HepG2 (cell line): ENCODE results near the gene GIPC1. TPM values are rescaled to one million over a fixed set of nuclear protein-coding genes. Genes with fewer than 3 reads are reported as not detected.

Experiments used
- FIP1L1 ChIP-seq: fragments of 200-400 bp; formaldehyde crosslinking; IDR thresholded peaks from 2 replicates; pipeline ENCODE4 v1.6.1; 2018; ENCODE audit warnings: low read depth, mild to moderate bottlenecking, low read length, moderate library complexity, borderline replicate concordance; ENCODE audit not compliant: insufficient read depth
- FOXA3 ChIP-seq: IDR thresholded peaks from 2 replicates; pipeline ENCODE4 v1.6.1; 2016; ENCODE audit warnings: missing genetic modification reagents, missing compliant biosample characterization
- GLI4 ChIP-seq: sonication (generic); formaldehyde crosslinking; IDR thresholded peaks from 2 replicates; pipeline ENCODE4 v1.5.1; 2020; ENCODE audit warnings: missing genetic modification reagents, mild to moderate bottlenecking, moderate library complexity, borderline replicate concordance
- GLMP ChIP-seq: sonication (generic); formaldehyde crosslinking; IDR thresholded peaks from 2 replicates; pipeline ENCODE4 v1.9.0; 2021; ENCODE audit warnings: missing genetic modification reagents, mild to moderate bottlenecking, borderline replicate concordance
- HOXA5 ChIP-seq: sonication (generic); formaldehyde crosslinking; IDR thresholded peaks from 2 replicates; pipeline ENCODE4 v1.4.0; 2020; ENCODE audit warnings: missing genetic modification reagents
- RAD21 ChIP-seq: fragments of 450-650 bp; formaldehyde crosslinking; IDR thresholded peaks from 2 replicates; pipeline ENCODE4 v1.5.0; 2020; ENCODE audit warnings: mild to moderate bottlenecking
- RXRB ChIP-seq: IDR thresholded peaks from 2 replicates; pipeline ENCODE4 v1.6.1; 2016; ENCODE audit warnings: borderline replicate concordance, missing genetic modification reagents, missing compliant biosample characterization
- TARDBP ChIP-seq: sonication (generic); formaldehyde crosslinking; IDR thresholded peaks from 2 replicates; pipeline ENCODE4 v1.8.0; 2022; ENCODE audit warnings: mild to moderate bottlenecking, missing genetic modification reagents
- TFAP4 ChIP-seq: sonication (generic); IDR thresholded peaks from 2 replicates; pipeline ENCODE4 v1.6.1; 2016; ENCODE audit warnings: low read depth, borderline replicate concordance
- ZNF33B ChIP-seq: sonication (generic); formaldehyde crosslinking; IDR thresholded peaks from 2 replicates; pipeline ENCODE4 v1.5.1; 2020; ENCODE audit warnings: mild to moderate bottlenecking, missing genetic modification reagents
- ZNF687 ChIP-seq: sonication (generic); formaldehyde crosslinking; IDR thresholded peaks from 2 replicates; pipeline ENCODE4 v1.5.1; 2020; ENCODE audit warnings: mild to moderate bottlenecking, missing genetic modification reagents, moderate library complexity
- ZSCAN22 ChIP-seq: sonication (generic); formaldehyde crosslinking; IDR thresholded peaks from 2 replicates; pipeline ENCODE4 v1.4.0; 2020; ENCODE audit warnings: mild to moderate bottlenecking, missing genetic modification reagents
- ZSCAN31 ChIP-seq: sonication (generic); formaldehyde crosslinking; IDR thresholded peaks from 2 replicates; pipeline ENCODE4 v1.5.0; 2020; ENCODE audit warnings: low read depth, mild to moderate bottlenecking, missing genetic modification reagents
- polyA plus RNA-seq, 8 experiments: library from polyadenylated mRNA; depleted of rRNA in 3 of 8; stranded (reverse) in 7 of 8; unstranded in 1 of 8; fragments of >200 nt; fragmentation: Illumina TruSeq in 4 of 8; extraction: Trizol in 4 of 8; gene quantifications; 2 replicates each; pipeline versions ENCODE4 v1.2.1 to v1.2.3, GENCODE V29; 2011 to 2016; ENCODE audit warnings: low read depth in 4 of 8, missing spikeins in 1 of 8, mixed read lengths in 1 of 8; ENCODE audit not compliant: insufficient read depth in 1 of 8
- total RNA-seq, 5 experiments: library from RNA; depleted of rRNA; stranded (reverse); fragments of >200 nt; fragmentation: Illumina TruSeq; extraction: Trizol; gene quantifications; 2 replicates each; pipeline ENCODE4 v1.2.3, GENCODE V29; 2016; ENCODE audit warnings: low read depth in 1 of 5
- TF ChIP-seq, protein P1 (sequence below): sonication (generic); formaldehyde crosslinking; IDR thresholded peaks from 2 replicates; pipeline ENCODE4 v1.5.0; 2020; ENCODE audit warnings: mild to moderate bottlenecking, missing genetic modification reagents
- TF ChIP-seq, protein P2 (sequence below): sonication (generic); formaldehyde crosslinking; IDR thresholded peaks from 2 replicates; pipeline ENCODE4 v1.4.0; 2020; ENCODE audit warnings: missing genetic modification reagents
- TF ChIP-seq, protein P3 (sequence below): sonication (generic); formaldehyde crosslinking; IDR thresholded peaks from 2 replicates; pipeline ENCODE4 v1.8.1; 2022; ENCODE audit warnings: mild to moderate bottlenecking, missing genetic modification reagents

GIPC1 gene
- total and polyA plus RNA-seq, 2 of the 13 experiments (the other 11 are each of a cell fraction or from before 2014, with no cell fraction given) = 27.1 to 48.1 TPM

- TF ChIP-seq FIP1L1 = no peak
- no peak for TF ChIP-seq FOXA3 (CRISPR knock-in tag)
- no peak for TF ChIP-seq RAD21 (CRISPR knock-in tag)
- TF ChIP-seq TFAP4 = no peak
- TF ChIP-seq GLMP (CRISPR knock-in tag) = no peak
- TF ChIP-seq TARDBP (CRISPR knock-in tag) = no peak
- TF ChIP-seq, protein P1, sequence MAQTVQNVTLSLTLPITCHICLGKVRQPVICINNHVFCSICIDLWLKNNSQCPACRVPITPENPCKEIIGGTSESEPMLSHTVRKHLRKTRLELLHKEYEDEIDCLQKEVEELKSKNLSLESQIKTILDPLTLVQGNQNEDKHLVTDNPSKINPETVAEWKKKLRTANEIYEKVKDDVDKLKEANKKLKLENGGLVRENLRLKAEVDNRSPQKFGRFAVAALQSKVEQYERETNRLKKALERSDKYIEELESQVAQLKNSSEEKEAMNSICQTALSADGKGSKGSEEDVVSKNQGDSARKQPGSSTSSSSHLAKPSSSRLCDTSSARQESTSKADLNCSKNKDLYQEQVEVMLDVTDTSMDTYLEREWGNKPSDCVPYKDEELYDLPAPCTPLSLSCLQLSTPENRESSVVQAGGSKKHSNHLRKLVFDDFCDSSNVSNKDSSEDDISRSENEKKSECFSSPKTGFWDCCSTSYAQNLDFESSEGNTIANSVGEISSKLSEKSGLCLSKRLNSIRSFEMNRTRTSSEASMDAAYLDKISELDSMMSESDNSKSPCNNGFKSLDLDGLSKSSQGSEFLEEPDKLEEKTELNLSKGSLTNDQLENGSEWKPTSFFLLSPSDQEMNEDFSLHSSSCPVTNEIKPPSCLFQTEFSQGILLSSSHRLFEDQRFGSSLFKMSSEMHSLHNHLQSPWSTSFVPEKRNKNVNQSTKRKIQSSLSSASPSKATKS (CRISPR knock-in tag) = no peak
- TF ChIP-seq, protein P2, sequence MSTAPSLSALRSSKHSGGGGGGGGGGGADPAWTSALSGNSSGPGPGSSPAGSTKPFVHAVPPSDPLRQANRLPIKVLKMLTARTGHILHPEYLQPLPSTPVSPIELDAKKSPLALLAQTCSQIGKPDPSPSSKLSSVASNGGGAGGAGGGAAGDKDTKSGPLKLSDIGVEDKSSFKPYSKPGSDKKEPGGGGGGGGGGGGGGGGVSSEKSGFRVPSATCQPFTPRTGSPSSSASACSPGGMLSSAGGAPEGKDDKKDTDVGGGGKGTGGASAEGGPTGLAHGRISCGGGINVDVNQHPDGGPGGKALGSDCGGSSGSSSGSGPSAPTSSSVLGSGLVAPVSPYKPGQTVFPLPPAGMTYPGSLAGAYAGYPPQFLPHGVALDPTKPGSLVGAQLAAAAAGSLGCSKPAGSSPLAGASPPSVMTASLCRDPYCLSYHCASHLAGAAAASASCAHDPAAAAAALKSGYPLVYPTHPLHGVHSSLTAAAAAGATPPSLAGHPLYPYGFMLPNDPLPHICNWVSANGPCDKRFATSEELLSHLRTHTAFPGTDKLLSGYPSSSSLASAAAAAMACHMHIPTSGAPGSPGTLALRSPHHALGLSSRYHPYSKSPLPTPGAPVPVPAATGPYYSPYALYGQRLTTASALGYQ (CRISPR knock-in tag) = no peak
- no peak for TF ChIP-seq ZNF33B (CRISPR knock-in tag)
- TF ChIP-seq GLI4 (CRISPR knock-in tag) = no peak
- TF ChIP-seq ZNF687 (CRISPR knock-in tag) = no peak
- TF ChIP-seq ZSCAN22 (CRISPR knock-in tag) = no peak
- TF ChIP-seq ZSCAN31 (CRISPR knock-in tag) = no peak
- TF ChIP-seq, protein P3, sequence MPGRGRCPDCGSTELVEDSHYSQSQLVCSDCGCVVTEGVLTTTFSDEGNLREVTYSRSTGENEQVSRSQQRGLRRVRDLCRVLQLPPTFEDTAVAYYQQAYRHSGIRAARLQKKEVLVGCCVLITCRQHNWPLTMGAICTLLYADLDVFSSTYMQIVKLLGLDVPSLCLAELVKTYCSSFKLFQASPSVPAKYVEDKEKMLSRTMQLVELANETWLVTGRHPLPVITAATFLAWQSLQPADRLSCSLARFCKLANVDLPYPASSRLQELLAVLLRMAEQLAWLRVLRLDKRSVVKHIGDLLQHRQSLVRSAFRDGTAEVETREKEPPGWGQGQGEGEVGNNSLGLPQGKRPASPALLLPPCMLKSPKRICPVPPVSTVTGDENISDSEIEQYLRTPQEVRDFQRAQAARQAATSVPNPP (CRISPR knock-in tag) = no peak
- no peak for TF ChIP-seq HOXA5 (CRISPR knock-in tag)
- no peak for TF ChIP-seq RXRB (CRISPR knock-in tag)
These were observed 14.6 kb upstream of the GIPC1 start (continued) for GRCh38 chr19:14510311-14511228.
